ENCODE measurements around the gene IL31RA.

DNA sequence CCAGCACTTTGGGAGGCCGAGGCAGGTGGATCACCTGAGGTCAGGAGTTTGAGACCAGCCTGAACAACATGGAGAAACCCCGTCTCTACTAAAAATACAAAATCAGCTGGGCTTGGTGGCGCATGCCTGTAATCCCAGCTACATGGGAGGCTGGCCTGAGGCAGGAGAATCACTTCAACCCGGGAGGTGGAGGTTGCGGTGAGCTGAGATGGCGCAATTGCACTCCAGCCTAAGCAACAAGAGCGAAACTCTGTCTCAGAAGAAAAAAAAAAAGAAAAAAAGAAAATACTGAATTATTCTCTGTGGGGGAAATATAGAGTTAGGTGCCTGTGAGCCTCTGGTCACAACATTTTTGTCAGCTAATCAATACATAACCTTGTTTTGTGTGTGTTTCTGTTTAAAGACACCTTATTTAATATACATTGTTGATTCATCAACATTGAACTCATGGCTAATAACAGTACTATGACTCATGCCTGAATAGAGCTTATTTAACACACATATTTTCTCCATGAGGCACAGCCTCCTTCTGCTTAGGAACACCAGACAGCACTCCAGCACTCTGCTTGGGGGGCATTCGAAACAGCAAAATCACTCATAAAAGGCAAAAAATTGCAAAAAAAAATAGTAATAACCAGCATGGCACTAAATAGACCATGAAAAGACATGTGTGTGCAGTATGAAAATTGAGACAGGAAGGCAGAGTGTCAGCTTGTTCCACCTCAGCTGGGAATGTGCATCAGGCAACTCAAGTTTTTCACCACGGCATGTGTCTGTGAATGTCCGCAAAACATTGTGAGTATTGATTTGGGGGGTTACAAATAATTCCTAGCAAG, at the start of gene IL31RA:
- TF ChIP-seq, protein P1, sequence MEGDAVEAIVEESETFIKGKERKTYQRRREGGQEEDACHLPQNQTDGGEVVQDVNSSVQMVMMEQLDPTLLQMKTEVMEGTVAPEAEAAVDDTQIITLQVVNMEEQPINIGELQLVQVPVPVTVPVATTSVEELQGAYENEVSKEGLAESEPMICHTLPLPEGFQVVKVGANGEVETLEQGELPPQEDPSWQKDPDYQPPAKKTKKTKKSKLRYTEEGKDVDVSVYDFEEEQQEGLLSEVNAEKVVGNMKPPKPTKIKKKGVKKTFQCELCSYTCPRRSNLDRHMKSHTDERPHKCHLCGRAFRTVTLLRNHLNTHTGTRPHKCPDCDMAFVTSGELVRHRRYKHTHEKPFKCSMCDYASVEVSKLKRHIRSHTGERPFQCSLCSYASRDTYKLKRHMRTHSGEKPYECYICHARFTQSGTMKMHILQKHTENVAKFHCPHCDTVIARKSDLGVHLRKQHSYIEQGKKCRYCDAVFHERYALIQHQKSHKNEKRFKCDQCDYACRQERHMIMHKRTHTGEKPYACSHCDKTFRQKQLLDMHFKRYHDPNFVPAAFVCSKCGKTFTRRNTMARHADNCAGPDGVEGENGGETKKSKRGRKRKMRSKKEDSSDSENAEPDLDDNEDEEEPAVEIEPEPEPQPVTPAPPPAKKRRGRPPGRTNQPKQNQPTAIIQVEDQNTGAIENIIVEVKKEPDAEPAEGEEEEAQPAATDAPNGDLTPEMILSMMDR (IDR thresholded peaks at IDR 0.05 in 4 of 5, conservative IDR thresholded peaks at IDR 0.05 in 1 of 5) = no peak
- TF ChIP-seq POLR2A (IDR thresholded peaks at IDR 0.05) = no peak
